ENCODE data around the gene TAF4B.

TAF4B gene

GRCh38 chr18:26407736-26408601, 181.7 kb downstream of the TAF4B start:
- no peak for TF ChIP-seq CTCF (IDR thresholded peaks at IDR 0.05)

DNA sequence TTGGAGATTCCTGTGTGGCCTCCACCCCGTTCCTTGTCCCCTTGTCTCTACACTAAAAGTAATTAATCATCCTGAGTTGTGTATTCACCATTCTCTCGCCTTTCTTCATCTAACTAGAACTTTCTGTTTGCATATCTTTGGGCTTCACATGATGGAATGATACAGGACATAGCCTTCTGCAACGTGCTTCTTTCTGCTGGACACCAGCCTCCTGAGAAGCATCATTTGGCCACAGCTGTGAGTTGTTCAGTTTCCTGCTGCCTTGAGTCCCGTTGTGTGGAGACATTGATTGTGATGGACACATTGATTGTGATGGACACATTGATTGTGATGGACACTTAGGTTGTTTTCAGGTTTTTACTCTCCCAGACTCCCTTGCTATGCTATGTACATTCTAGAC, 182.8 kb downstream of the TAF4B start:
- no peak for TF ChIP-seq CTCF (IDR thresholded peaks at IDR 0.05)

- no peak for TF ChIP-seq CTCF (IDR thresholded peaks at IDR 0.05)
These were observed 188.7 kb downstream of the TAF4B start for GRCh38 chr18:26414901-26415440.

DNA sequence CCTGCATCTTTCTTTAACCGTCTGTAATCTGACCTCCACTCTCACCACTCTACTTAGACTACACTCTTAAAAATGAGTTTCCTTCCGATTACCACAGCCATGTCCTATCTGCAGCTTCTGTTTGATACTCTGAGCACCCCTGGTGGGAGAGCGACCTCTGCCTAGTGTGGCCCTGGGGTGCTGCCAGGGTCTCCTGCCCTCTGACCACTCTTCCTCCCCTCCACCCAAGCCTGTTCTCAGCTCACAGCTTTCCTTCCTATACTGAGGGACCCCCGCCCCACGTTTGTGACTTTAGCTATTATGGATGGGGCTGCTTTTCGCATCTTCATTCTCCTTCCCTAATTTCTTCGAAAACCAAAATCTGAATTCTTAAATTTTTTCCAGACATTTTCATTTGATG, 189.4 kb downstream of the TAF4B start:
- TF ChIP-seq CTCF (IDR thresholded peaks at IDR 0.05) = no peak

- no peak for TF ChIP-seq CTCF (IDR thresholded peaks at IDR 0.05)
These were observed 190.5 kb downstream of the TAF4B start for GRCh38 chr18:26416652-26417150.

DNA sequence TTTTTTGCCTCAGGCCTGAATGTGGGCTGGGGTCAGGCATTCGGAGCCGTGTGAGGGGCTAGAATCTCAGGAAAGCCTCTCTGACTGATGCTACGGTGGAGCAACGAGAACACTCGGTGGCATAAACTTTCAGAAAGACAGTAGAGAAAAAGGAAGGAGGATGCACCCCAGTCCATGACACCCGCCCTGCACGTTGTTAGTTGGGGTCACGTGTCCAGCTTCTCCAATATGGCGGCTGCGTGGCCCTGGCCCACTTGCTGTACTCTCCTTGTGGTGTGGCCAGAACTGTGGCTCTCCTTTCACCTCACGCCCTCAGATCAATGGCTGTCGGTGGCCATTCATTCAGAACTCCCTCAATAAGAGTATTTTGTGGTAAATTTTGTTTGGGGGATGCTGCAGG, 190.9 kb downstream of the TAF4B start:
- TF ChIP-seq CTCF (IDR thresholded peaks at IDR 0.05) = no peak

GRCh38 chr18:26418225-26418624, 192.0 kb downstream of the TAF4B start:
- no peak for TF ChIP-seq CTCF (IDR thresholded peaks at IDR 0.05)

Measured in LNCAP (cell line).